ENCODE results near the gene COMMD1.
"Not testable (repeated sequence)": the region's sequence is repeated elsewhere in the genome, so short reads cannot be mapped to it uniquely, and the experiment has no call there.

The COMMD1 gene

DNA sequence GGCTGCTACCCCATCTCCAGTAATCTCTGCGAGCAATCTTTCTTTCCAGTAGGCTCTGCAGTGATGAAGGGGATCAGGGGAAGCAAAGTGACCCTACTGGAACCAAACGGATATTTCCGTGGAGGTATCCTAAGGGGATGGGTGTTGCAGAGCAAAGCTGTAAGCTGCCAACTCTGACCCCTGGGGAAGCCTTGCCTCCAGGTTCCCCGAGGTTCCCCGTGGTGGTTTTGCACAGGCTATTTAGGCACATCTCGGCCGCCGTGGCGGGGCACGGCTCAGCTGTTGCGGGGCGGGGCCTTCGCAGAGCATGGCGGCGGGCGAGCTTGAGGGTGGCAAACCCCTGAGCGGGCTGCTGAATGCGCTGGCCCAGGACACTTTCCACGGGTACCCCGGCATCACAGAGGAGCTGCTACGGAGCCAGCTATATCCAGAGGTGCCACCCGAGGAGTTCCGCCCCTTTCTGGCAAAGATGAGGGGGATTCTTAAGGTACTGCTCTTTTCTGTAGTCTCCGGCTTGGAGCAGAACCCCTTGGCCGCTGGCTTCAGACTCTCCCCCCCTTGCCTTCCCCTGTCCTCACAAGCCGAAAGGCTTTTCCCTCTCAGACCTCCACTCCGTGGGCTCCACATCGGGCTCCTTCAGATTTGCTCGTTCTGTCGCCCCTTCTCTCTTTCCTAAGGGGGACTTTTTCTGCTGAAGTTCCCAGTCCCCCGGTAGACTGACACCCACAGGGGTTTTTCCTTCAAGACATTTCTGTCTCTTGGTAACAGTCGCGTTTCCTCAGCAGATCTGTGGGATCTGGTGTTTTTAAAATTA is at the start of gene COMMD1:
COMMD1 (plus strand) TSS at position 303 of the 814 bp plus-strand sequence; CDS start at position 308, 5 bp downstream.
- peak; percentile 82 for DNase-seq

DNA sequence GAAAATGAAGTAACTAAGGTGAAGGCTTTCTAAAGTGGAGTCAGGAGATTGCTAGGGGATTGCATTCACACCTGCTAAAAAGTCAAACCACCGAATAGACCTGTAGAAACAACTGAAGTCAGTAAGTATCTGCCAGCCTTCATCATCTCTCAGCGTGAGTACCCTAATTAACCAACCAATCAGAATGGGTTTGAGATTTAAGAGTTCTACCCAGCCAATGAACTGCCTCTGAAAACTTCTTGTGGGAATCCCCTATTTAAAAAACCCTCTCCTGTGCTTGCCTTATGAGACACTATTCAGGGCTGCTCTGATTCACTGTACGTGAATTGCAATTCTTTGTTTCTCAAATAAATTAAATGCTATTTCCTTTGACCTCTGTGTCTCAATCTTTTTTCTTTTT is 48.2 kb upstream of the COMMD1 start:
- DNase-seq = no peak

DNA sequence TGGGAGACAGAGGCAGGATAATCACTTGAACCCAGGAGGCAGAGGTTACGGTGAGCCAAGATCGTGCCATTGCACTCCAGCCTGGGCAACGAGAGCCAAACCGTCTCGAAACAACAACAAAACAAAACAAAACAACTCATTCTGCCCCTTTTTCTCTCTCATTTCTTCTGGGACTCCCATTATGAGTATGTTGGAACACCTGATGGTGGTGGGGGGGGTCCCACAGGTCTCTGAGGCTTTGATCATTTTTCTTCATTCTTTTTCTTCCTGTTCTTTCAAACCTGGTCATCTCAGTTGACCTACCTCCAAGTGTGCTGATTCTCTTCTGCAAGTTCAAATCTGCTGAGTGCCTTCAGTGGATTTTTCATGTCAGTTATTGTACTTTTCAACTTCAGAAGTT is 43.4 kb upstream of the COMMD1 start:
- no peak for DNase-seq

DNA sequence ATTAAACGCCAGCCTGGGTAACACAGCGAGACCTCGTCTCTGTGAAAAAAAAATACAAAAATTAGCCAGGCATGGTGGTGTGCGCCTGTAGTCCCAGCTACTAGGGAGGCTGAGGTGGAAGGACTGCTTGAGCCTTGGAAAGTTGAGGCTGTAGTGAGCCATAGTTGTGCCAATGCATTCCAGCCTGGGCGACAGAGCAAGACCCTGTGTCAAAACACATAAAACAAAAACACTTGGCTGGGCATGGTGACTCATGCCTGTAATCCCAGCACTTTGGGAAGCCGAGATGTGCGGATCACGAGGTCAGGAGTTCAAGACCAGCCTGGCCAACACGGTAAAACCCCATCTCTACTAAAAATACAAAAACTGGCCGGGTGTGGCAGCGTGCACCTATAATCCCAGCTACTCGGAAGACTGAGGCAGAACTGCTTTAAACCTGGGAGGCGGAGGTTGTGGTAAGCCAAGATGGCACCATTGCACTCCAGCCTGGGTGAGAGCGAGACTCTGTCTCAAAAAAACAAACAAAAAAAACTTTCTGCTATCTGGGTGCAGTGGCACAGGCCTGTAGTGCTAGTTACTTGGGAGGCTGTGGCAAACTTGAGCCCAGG is 38.9 kb upstream of the COMMD1 start:
- DNase-seq = not testable (repeated sequence)

DNA sequence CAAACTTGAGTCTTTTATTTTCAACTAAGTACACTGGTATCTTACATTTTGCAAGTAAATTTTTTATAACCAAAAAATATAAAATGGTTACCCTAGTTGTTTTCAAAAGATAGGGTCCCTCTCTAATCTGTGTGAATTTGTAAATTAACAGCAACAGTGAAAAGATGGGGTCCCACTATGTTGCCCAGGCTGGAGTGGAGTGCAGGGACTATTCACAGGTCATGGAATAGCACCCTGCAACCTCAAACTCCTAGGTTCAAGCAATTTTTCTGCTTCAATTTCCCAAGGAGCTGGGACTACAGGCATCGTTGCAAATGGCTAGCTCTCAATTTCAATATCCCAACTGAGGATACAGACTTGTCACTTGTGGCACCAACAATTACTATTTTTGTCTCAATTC is 29.1 kb upstream of the COMMD1 start:
- no peak for DNase-seq

DNA sequence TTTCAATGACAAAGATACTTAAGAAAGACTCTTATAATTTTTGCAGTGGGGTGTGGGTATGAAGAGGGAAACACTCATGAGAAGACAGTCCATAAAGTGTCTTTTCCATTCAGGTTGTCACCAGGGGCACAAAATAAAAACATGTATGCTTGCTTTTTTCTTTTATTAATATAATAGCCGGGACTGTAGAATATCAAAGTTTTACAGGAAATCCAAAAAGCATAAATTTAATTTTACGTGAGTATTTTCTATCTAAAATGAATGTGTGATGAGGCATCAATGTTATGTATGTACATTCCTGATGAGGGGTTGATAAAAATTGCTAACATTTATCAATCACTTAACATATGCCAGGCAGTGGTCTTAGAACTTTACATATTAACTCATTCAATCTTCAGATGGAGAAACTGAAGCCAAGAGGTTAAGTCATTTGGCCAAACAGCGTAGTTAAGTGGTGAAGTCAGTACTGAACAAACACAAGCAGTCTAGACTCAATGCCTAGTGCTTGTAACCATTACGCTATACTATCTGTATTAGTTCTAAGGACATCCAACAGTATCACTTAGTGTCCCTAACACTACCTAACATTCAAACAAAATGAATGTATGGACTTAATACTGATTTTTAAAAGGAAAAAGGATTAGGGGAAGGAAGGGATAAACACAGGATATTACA is 27.8 kb upstream of the COMMD1 start:
- DNase-seq = no peak

DNA sequence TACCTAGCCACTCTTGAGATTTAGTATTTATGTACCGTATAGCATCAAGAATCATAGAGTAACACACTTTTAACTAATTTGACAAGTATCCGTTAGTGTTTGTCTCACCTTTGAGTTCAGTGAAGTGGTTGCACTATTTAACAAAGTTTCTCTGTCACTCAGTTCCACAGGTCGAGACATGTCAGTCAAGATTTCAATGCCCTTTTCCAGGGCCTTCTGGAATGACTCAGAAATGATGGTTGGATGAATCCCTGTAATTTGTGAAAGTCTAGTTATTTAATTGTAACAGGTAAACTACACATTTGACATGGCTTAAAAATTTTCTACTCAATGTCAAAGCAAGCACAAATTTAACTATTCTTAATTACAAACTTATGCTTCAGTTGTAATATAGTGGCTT is 26.7 kb upstream of the COMMD1 start:
- DNase-seq = no peak

DNA sequence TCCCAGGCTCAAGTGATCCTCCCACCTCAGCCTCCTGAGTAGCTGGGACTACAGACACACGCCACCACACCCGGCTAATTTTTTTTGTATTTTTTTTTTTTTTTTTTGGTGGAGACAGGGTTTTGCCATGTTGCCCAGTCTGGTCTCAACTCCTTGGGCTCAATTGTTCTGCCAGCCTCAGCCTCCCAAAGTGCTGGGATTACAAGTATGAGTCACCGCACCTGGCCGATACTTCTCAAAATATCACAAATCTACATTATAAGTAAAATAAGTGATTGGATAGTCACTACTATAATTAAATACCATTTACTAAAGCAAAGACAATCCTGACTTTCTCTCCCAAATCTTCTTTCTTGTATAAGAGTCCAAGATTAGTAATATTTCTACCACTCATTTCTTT is 26.1 kb upstream of the COMMD1 start:
- not testable (repeated sequence) for DNase-seq

DNA sequence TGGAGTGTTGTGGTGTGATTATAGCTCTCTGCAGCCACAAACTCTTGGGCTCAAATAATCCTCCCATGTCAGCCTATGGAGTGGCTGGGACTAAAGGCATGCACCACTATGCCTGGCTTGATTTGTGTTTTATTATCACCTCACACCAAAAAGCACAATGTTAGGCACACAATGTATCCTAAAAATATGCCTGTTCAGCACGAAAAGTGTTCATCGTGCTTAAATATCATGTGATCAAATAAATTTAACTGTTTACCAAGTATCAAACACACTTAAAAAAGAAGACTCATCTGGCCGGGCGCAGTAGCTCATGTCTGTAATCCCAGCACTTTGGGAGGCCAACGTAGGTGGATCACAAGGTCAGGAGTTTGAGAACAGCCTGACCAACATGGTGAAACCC is 22.6 kb upstream of the COMMD1 start:
- no peak for DNase-seq

DNA sequence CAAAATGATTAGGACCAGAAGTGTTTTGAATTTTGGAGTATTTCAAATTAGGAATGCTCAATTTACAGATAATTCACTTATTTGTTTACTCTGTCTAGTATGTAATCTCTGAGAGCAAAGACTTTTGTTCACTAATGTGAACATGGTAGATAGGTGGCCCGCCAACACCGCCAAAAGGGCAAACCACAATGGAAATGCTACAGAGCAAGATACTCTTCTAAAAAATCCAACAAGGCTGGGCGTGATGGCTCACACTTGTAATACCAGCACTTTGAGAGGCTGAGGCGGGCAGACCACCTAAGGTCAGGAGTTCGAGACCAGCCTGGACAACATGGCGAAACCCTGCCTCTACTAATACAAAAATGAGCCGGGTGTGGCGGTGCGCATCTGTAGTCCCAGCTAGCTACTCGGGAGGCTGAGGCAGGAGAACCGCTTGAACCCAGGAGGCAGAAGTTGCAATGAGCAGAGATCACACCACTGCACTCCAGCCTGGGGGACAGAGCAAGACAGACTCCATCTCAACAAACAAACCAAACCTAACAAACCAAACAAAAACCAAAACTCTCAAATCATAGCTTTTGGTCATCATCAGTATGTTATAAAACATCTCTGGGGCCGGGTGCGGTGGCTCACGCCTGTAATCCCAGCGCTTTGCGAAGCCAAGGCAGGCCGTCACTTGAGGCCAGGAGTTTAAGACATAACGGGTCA is 19.4 kb upstream of the COMMD1 start:
- DNase-seq = no peak

DNA sequence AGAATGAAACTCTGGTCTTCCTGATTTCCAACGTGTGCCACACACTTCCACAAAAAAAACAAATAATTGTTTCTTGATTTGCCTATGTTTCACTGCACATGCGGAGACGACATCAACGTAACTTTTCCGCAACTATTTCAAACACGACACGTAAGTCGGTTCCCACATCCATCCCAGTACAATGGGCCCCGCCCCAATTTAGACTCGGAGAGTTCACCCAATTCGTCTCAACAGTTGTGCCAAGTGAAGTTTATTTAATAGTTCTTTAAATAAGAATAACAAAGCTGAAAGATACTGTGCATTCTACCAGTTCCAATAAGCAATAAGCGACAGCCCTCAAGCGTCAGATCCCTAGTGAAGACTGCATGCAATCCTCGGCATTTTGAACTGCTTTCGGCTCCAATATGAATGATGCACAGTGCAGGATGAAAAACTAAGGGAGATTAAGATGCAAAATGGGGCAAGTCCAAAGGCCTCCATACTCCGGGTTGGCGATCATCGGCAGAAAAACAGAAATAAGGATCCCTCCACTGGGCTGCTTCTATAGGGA is 17.7 kb upstream of the COMMD1 start:
- DNase-seq = no peak

DNA sequence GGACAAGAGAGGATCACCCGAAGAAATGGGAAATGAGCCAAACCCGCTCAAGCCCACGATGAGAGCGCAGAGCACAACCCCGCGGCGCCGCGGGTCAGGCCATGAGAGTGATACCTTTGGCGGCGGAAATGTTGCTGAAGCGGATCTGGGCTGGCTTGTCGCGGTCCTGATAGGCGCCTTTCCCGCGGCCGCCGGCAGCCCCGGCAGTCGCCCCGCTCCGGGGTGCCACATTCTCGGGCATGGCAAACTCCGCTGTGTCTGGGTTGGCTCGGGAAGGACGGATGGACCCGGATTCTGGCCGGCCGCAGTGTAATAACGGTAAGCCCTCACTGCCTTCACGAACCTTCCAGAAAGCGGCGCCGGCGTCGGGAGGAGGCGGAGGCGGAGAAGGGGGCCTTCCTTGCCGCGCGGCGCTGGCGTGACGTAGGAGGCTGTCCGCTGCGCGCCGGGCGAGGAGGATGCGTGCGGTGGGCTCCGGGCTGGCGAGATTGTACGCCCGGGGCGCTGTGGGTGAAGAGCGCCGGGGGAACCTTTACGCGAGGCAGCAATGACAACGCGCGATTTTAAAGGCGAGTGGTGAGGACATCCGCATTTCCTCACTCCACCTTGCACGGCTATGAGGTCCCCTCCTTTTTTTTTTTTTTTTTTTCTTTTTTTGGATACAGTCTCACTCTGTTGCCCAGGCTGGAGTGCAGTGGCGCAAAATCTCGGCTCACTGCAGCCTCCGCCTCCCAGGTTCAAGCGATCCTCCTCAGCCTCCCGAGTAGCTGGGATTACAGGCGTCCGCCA is 17.0 kb upstream of the COMMD1 start, which contains the start of gene CCT4:
CCT4 (minus strand) TSS at position 390 of the 789 bp plus-strand sequence; CDS start at position 241, 149 bp downstream.
- peak; percentile 96 for DNase-seq

DNA sequence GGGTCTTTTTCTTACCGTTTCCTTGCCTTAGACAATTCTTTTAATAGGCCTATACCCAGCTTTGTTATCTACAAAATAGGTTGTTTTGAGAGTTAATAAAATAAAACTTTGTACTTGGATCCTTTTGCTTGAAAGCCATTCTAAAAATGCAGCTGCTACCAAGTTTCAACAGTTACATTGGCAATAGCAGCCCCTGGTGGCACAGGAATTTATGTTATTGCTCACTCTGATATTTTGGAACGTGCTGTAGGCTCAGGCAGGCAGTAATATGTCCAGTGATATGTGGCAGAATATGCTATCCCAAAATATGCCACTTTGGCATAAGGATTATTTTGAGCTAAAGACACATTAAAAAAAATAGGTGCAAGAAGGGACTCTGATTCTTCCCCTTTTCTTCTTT is 6.7 kb upstream of the COMMD1 start:
- DNase-seq = no peak

DNA sequence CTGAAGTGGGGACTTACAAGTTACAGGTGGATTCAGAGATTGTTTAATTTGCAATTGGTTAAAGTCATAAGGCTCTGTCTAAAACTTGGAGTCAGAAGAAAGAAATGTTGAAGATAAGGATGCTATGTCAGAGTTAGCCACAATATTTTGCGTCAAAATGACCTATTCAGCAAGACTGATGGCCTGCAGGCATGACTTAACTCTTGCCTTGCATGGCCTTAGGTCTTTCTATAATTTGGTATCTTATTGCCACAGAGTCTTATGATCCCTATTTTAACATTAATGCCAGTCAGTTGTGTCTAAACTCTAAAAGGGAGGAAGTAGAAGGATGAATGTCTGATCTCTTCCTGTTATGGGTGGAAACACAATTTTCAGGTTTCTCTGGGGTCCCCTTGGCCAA is 5.2 kb upstream of the COMMD1 start:
- DNase-seq = no peak

DNA sequence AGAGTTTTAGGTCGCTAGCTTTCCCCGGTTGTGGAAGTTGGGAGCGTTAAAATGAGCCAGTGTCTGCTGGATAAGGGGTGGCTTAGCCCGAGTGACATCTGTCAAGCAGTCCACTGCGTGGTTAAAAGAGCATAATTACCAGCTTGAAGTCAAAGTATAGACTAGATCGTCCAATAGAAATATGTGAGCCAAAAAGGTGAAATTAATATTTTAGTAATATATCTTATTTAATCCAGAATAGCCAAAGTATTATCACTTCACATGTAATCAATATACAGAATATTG is 654 bp downstream of the COMMD1 start:
- no peak for DNase-seq

DNA sequence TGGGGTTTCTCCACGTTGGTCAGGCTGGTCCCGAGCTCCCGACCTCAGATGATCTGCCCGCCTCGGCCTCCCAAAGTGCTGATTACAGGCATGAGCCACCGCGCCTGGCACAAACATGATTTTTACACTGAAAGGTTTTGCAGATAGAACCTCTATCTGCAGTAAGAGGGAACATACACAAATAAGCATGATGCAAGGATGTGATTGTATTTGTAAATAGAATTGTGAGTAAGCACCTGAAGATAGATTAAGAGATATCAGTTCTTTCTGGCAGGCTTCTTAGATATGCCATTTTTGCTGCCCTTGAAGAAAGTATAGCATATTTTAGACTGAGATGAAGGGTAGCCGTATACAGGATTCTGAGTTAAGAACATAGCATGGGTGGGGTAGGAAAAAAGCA is 3.6 kb downstream of the COMMD1 start:
- DNase-seq = no peak

DNA sequence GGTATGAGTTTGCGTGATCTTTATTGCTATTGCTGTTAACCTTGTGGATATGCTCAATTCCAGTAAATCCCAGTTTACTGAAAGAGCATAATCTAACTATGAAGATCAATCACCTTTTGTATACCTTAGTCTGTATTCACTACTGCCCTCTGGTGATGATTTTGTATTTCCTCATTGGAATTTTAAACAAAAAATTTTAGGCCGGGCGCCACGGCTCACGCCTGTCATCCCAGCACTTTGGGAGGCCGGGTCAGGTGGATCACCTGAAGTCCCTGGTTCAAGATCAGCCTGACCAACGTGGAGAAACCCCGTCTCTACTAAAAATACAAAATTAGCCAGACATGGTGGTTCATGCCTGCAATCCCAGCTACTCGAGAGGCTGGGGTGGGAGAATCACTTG is 5.1 kb downstream of the COMMD1 start:
- no peak for DNase-seq

DNA sequence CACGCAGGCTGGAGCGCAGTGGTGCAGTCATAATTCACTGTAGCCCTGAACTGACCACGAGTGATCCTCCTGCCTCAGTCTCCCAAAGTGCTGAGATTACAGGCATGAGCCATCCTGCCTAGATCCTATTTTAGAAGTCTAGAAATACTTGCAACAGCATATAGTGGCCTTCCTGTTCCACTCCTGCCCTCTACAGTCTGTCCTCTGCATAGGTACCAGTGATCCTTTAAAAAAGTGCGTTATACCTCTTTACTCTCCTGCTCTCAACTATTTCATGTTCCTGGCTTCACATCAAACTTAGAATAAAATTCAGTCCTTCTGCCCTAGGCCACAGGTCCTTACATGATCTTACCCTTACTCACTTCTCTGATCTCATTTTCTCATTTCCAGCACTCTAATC is 6.0 kb downstream of the COMMD1 start:
- DNase-seq = no peak

DNA sequence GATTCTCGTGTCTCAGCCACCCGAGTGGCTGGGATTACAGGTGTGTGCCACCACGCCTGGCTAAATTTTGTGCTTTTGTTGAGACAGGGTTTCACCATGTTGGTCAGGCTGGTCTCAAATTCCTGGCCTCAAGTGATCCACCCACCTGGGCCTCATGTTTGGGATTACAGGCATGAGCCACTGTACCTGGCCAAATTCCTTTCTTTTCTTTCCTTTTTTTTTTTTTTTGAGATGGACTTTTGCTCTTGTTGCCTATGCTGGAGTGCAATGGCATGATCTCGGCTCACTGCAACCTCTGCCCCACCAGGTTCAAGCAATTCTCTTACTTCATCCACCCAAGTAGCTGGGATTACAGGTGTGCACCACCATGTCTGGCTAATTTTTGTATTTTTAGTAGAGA is 9.3 kb downstream of the COMMD1 start:
- not testable (repeated sequence) for DNase-seq

DNA sequence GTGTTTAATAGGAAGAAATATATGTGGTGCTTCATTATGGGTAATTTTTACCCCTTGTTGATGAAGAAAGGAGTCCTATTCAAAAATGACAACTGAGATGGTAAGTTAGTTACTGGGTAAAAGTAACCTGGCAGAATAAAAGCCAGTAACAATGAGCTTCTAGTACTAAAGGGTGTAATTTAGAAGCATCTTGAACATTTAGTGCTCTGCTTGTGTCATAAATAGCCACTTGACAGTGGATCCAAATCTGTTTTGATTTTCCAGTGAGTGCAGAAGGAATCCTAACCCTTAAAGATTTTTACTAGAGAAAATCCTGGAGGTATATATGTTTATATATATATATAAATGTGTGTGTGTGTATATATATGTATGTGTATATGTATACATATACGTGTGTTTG is 15.1 kb downstream of the COMMD1 start:
- no peak for DNase-seq

DNA sequence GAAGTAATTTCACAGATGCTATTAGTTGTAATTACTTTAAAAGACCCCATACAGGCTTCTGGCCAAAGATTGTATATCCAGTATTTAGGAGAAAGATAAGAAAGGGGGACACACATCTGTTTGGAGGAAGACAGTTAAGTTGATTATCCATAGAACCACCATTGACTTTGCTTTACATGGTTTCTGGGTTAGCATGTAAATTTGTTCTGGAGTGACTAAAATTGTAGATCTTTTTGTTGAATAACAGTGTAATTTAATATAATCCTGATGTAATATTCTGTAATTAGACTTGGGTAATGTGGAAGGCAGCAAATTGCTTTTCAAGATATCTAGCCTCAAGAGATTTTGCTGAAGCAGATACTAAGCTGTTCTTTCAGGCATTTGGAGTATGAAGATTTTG is 17.2 kb downstream of the COMMD1 start:
- DNase-seq = no peak

DNA sequence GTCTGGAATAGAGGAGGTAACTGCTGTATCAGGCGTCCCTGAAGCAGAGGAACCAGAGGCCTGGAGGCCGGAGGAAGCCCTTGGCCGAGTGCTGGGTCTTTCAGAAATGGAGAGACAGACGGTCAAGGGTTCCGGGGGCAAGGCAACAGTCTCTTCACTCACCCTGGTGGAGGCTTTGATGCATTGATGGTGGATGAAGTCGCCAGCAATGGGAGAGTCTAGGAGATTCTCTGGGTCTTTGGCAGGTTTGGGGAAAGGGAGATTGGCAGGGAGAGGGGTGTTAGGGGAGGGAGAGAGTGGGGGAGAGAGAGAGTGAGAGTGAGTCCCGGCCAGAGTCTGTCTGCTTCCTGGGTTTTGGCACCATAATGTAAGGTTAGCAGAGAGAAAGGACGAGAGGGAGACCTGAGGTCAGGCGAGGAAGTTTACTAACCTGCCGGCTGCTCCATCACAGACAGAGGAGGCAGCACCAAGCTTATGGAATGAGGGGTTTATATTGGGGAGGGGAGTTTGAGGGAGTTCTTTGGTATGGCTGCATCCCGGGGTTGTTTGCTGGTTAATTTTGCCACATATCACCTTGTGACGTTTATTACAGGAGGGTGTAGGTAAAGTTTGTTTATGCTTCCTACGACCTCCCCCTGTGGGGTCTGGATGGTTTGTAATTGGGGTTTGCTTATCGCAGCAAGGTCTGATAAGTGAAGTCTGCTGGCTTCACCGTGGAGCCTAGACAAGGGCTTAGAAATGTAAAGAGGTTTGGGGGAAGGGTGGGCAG is 19.6 kb downstream of the COMMD1 start:
- no peak for DNase-seq

Data from activated CD4-positive, CD25-positive, alpha-beta regulatory T cell treated with anti-CD3 and anti-CD28 coated beads, Interleukin-2, amount 50 U/mL, for 72 hours (primary cell).